GM12892 (cell line): ENCODE results near the gene AVL9.

Experiments
- POLR2A ChIP-seq: IDR thresholded peaks from 2 replicates; pipeline ENCODE4 v1.6.1; 2011; ENCODE audit warnings: low read depth, low read length, control low read depth
- POLR2AphosphoS5 ChIP-seq: IDR thresholded peaks from 2 replicates; pipeline ENCODE4 v1.6.1; 2011; ENCODE audit warnings: low read depth, low read length, control low read depth

GRCh38 chr7:32507414-32507813, 12.1 kb downstream of the AVL9 start:
- TF ChIP-seq POLR2A (no peak), POLR2AphosphoS5 (no peak)
